Thymus (tissue), 11 donors: ENCODE results near the gene PKLR. TPM values are rescaled to one million over a fixed set of nuclear protein-coding genes. Genes with fewer than 3 reads are reported as not detected.
"Not testable (repeated sequence)": the region's sequence is repeated elsewhere in the genome, so short reads cannot be mapped to it uniquely, and the experiment has no call there.

Experiments used
- DNase-seq, 9 donors: peaks; one replicate each; pipeline ENCODE4 v3.0.0-alpha.2; 2013; ENCODE audit warnings: low spot score in 9 of 9, low read depth in 6 of 9, missing footprints in 1 of 9
- H3K27ac ChIP-seq, 2 donors: one replicate each; pipeline ENCODE4 v1.5.1; 2013; ENCODE audit warnings: control low read depth in 1 of 2, low read depth in 1 of 2, low read length in 1 of 2, mild to moderate bottlenecking in 1 of 2, moderate library complexity in 1 of 2
- H3K27me3 ChIP-seq, 2 donors: one replicate each; pipeline ENCODE4 v1.5.1; 2013; ENCODE audit warnings: low read length in 1 of 2; ENCODE audit not compliant: control insufficient read depth in 2 of 2, insufficient read depth in 1 of 2
- H3K36me3 ChIP-seq, 2 donors: one replicate each; pipeline ENCODE4 v1.5.1; 2013; ENCODE audit warnings: low read length in 1 of 2, mild to moderate bottlenecking in 1 of 2, moderate library complexity in 1 of 2; ENCODE audit not compliant: control insufficient read depth in 2 of 2, insufficient read depth in 2 of 2
- H3K4me1 ChIP-seq, 2 donors: one replicate each; pipeline ENCODE4 v1.5.1; 2013; ENCODE audit warnings: low read length in 2 of 2; ENCODE audit not compliant: control insufficient read depth in 2 of 2, insufficient read depth in 2 of 2
- H3K4me3 ChIP-seq, 2 donors: one replicate each; pipeline ENCODE4 v1.5.1; 2013; ENCODE audit warnings: low read length in 2 of 2, control low read depth in 1 of 2, mild to moderate bottlenecking in 1 of 2
- H3K9me3 ChIP-seq, 2 donors: one replicate each; pipeline ENCODE4 v1.5.1; 2013; ENCODE audit warnings: low read length in 1 of 2, mild to moderate bottlenecking in 1 of 2; ENCODE audit not compliant: control insufficient read depth in 2 of 2, insufficient read depth in 1 of 2
- WGBS: extraction: QIAGEN DNeasy Blood & Tissue Kit; methylation state at CpG from one replicate; pipeline ENCODE4 v1.1.7; 2013; 5-methylcytosine and 5-hydroxymethylcytosine counted together
- polyA plus RNA-seq: library from polyadenylated mRNA; stranded (reverse); fragments of 200-250 nt; gene quantifications from one replicate; pipeline ENCODE4 v1.2.3, GENCODE V29; 2013
- total RNA-seq: library from RNA; stranded (reverse); fragments of 120-200 nt; gene quantifications from one replicate; pipeline ENCODE4 v1.2.4, GENCODE V29; 2013
- donor health status: healthy.

Gene PKLR
- total and polyA plus RNA-seq, 2 donors, result 0.05 to 0.19 TPM

- H3K27me3 ChIP-seq, result peaks cover 27 to 62% of the 10 kb centered on the region in 2 donors
- DNase-seq, result no peak
- H3K4me1 ChIP-seq, result peaks cover 0 to 2% of the 10 kb centered on the region in 2 donors
- H3K4me3 ChIP-seq, result no peak overlapping the region
- H3K36me3 ChIP-seq, result no peaks in the 10 kb centered on the region
- no peak overlapping the region for H3K27ac ChIP-seq
- WGBS, result 29% methylated on average over 47 of the region's 47 CpGs
- peaks cover 0 to 7% of the 10 kb centered on the region in 2 donors for H3K9me3 ChIP-seq
Observed at GRCh38 chr1:155295183-155295941, 5.9 kb downstream of the PKLR start.

- H3K4me1 ChIP-seq, result peaks cover 0 to 2% of the 10 kb centered on the region in 2 donors
- 41% methylated on average over 46 of the region's 46 CpGs for WGBS
- no peak for DNase-seq
- H3K27ac ChIP-seq, result no peak overlapping the region
- H3K27me3 ChIP-seq, result peaks cover 27 to 60% of the 10 kb centered on the region in 2 donors
- H3K4me3 ChIP-seq, result no peak overlapping the region
- no peaks in the 10 kb centered on the region for H3K36me3 ChIP-seq
- H3K9me3 ChIP-seq, result peaks cover 0 to 7% of the 10 kb centered on the region in 2 donors
Observed at GRCh38 chr1:155294520-155295182, 6.6 kb downstream of the PKLR start.

- WGBS, result 94% methylated on average over 17 of the region's 17 CpGs
- Histone ChIP-seq H3K36me3 (no peaks in the 10 kb centered on the region), H3K9me3 (peaks cover 0 to 7% of the 10 kb centered on the region in 2 donors), H3K27ac (no peak overlapping the region), H3K4me3 (no peak overlapping the region), H3K27me3 (peaks cover 27 to 60% of the 10 kb centered on the region in 2 donors), H3K4me1 (peaks cover 0 to 2% of the 10 kb centered on the region in 2 donors)
- DNase-seq, result no peak
Observed at GRCh38 chr1:155293086-155293749, 8.0 kb downstream of the PKLR start.

- H3K27ac ChIP-seq, H3K4me3 ChIP-seq, H3K36me3 ChIP-seq, DNase-seq, H3K9me3 ChIP-seq, H3K4me1 ChIP-seq: not testable (repeated sequence)
- WGBS, result 92% methylated on average over 10 of the region's 10 CpGs
- H3K27me3 ChIP-seq, result peaks cover 24 to 45% of the 10 kb centered on the region in 2 donors
Observed at GRCh38 chr1:155291006-155291405, 10.2 kb downstream of the PKLR start.

GRCh38 chr1:155287987-155288543 lies 13.2 kb downstream of the PKLR start:
- no peak for DNase-seq

GRCh38 chr1:155286544-155286943 lies 14.7 kb downstream of the PKLR start:
- peaks cover 0 to 3% of the 10 kb centered on the region in 2 donors for H3K27me3 ChIP-seq
- H3K27ac ChIP-seq, result no peak overlapping the region
- no peak for DNase-seq
- no peaks in the 10 kb centered on the region for H3K4me1 ChIP-seq
- H3K36me3 ChIP-seq, result no peaks in the 10 kb centered on the region
- no peaks in the 10 kb centered on the region for H3K9me3 ChIP-seq
- H3K4me3 ChIP-seq, result no peak overlapping the region
- 97% methylated on average over 2 of the region's 2 CpGs for WGBS

More at GRCh38 chr1:155287987-155288543, 13.2 kb downstream of the PKLR start:
- Histone ChIP-seq H3K4me1 (no peaks in the 10 kb centered on the region), H3K9me3 (no peaks in the 10 kb centered on the region), H3K27me3 (peaks cover 0 to 16% of the 10 kb centered on the region in 2 donors), H3K36me3 (no peaks in the 10 kb centered on the region), H3K4me3 (no peak overlapping the region), H3K27ac (no peak overlapping the region)
- 98% methylated on average over 21 of the region's 21 CpGs for WGBS

GRCh38 chr1:155285631-155286044 lies 15.6 kb downstream of the PKLR start:
- DNase-seq, result no peak
- 98% methylated on average over 18 of the region's 18 CpGs for WGBS
- H3K9me3 ChIP-seq, result no peaks in the 10 kb centered on the region

GRCh38 chr1:155285063-155285462 lies 16.2 kb downstream of the PKLR start:
- no peaks in the 10 kb centered on the region for H3K27me3 ChIP-seq
- H3K9me3 ChIP-seq, result no peaks in the 10 kb centered on the region
- no peak for DNase-seq
- no peak overlapping the region for H3K27ac ChIP-seq
- no peaks in the 10 kb centered on the region for H3K36me3 ChIP-seq
- 97% methylated on average over 14 of the region's 14 CpGs for WGBS
- H3K4me1 ChIP-seq, result no peaks in the 10 kb centered on the region
- H3K4me3 ChIP-seq, result no peak overlapping the region

More at GRCh38 chr1:155285631-155286044, 15.6 kb downstream of the PKLR start:
- no peaks in the 10 kb centered on the region for H3K36me3 ChIP-seq
- no peak overlapping the region for H3K27ac ChIP-seq
- H3K27me3 ChIP-seq, result no peaks in the 10 kb centered on the region
- no peak overlapping the region for H3K4me3 ChIP-seq
- no peaks in the 10 kb centered on the region for H3K4me1 ChIP-seq
